HG02642 (cell line): Measurements from ENCODE around the gene EPX.

Source experiments
- ATAC-seq: cut with Tn5 transposase; IDR thresholded peaks from one replicate; pipeline ENCODE4 v1.9.1; 2021; ENCODE audit warnings: mild to moderate bottlenecking; ENCODE audit not compliant: unreplicated experiment, poor library complexity

Gene EPX

GRCh38 chr17:58184308-58184985 lies 8.1 kb upstream of the EPX start:
- ATAC-seq: no peak

DNA sequence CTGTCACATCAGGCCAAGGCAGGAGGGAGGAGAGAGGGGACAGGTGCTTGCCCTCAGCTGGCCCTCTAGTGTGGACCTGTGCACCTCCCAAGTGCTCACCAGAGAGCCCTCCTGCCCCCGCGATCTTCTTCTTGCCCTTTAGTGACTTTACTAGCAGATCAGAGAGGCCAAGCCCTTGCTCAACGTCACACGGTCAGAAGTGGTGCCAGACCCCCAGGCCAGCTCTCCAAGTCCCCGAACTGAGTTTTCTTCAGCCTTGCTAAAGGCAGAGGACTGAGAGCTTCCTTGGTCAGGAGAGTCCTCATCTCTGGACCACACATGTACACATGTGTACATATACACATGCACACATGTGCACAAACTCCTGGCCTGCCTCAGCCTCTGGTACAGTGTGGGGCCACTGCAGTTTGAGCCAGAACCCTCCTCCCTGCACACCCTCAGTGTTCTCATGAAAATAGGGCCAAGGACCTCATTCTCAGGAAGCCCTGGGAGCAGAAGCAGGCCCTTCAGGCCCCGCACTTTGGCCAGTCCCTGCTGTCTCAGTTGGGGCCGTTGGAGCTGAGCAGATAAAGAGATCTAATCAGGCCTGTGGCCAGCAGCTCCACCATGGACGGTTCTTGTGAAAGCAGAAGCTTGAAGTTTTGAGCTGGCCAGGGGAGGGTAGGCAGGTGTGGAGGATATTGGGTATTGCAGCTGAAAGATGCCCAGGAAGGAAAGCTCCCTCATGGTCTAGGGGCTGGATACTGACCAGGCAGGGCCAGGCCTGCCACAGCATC lies 7.4 kb upstream of the EPX start:
- no peak for ATAC-seq

DNA sequence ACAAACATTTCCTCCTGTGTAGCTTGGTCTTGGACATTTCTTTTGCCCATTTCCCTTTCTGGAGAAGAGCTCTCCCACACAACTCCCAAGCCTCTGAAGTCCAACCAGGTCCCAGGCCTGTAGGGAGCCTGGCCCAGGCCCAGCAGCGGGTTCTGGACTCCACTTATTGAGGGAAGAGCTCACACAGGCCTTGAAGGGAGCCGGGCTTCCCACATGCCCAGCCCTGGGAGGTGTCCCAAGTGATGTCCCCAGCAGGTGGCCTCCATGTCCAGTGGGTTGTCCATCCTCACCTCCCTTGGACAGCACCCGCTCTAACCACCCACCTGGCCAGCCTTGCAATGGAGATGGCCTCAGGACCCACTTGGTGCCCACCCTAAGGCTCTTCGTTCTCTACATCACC lies 5.9 kb upstream of the EPX start:
- ATAC-seq: no peak

GRCh38 chr17:58187063-58187462 lies 5.5 kb upstream of the EPX start:
- no peak for ATAC-seq

- no peak for ATAC-seq
Measured at GRCh38 chr17:58187675-58188074, 4.9 kb upstream of the EPX start.

DNA sequence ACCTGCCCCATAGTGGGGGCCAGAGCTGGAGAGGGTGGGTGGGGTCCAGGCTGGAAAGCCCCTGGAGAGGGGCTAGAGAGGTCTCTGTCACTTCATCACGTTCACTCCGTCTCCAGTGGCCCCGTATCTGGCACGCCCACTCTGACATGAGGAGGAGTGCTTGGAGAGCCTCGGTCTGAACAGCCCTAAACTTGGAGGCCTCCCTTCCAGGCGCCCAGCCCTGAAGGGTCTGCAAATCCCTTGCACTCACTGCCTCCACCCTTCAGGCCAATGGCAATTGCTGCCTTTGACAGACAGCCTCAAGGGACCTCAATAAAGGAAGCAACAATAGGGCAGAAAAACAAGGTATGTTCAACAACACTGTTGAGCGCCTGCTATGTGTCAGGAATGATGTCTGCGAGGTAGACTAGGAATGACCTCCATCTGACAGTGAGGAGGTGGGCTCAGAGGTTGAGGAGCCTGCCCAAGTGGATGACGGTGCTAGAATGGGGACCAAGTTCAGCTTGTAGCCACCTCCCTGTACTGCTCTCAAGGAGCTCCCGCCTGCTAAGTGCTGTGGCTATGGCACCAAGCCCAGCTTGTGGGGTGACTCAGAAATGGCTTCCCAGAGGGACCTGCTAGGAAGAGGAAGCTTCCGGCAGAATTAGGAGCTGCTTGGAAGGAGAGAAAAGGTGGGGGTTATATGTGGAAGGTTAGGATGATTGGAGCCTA lies 2.9 kb upstream of the EPX start:
- ATAC-seq: no peak

DNA sequence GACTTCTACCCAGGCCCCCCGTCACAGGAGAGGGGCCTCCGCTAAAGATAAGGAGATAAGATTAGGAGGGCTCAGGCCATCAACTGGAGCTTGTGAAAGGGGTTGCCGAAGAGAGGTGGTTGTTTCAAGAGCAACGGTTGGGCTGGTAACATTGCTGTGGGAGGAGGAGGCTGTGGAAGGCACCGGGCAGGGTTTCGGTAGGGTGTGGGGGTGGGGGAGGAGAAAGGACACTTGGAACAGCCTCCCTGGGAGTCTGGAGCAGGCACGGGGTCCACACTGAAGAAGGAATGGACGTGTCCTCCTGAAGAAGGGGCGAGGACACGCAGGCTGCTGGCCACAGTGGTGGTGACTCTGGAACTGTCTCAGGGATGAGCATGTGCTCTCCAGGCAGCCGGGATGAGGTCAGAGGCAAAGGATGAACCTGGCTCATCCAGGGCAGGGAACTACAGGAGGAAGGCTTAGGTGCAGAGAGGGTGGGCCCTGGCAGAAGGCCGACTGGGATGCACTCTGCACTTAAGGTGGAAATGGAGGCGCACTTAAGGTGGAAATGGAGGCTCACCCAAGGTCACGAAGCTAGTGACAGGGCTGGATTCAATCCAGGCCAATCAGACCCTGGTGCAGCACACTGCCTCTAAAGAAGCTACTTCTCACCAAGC lies 1.2 kb upstream of the EPX start:
- ATAC-seq: no peak

DNA sequence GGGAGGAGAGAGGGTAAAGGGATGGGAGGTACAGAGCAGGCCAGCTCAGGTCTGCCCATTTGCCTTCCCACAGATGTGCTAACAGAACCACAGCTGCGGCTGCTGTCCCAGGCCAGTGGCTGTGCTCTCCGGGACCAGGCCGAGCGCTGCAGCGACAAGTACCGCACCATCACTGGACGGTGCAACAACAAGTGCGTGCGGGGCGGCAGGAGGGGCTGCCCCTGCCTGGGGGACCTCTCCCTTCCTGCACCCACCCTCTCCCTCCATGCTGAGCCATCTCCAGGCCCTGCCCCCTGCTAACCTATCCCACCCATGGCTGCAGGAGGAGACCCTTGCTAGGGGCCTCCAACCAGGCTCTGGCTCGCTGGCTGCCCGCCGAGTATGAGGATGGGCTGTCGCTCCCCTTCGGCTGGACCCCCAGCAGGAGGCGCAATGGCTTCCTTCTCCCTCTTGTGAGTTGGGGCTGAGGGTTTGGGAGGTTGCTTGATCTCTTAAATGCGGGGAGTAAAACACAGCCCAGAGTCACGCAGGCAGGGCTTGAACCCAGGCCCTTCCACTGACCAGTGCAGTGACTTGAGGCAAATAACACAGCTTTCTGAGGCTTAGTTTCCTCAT lies 1.2 kb downstream of the EPX start:
- ATAC-seq: no peak

DNA sequence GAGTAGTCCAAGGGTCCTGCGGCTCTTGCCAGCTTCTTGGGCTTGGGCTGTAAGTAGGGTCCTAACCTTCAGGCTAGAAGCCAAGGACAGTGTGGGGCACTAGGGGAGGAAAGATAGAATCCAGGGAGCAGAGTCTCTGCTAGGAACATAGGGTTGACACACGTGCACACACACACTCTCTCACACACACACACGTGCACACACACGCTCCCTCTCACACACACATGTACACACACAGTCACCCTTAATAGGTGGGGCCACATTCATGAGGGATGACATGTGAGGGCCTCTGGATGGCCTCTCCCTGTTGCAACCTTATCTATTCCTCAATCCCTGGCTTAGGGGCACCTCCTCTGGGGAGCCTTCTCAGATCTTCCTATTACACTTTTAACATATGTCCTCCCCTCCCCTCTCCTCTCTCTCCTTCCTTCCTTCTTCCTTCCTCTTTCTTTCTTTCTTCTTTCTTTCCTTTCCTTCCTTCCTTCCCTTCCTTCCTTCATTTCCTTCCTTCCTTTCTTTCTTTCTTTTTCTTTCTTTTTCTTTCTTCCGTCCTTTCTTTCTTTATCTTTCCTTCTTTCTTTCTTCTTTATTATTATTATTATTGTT lies 3.1 kb downstream of the EPX start:
- no peak for ATAC-seq

DNA sequence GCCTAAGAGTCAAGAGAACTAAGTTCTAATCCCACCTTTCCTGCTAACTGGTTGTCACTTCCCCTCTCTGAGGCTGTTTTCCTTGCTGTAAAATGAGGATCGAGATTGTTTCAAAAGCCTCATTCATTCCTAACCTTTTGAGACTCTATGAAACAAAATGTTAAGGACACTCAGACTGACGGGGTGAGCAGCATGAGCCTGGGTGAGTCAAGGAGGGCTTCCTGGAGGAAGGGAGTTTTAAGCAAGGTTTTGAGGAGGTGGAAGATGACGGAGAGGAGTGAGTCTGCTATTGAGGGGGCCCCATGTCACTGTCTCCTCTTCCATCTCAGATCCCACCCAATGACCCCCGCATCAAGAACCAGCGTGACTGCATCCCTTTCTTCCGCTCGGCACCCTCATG lies 4.1 kb downstream of the EPX start:
- ATAC-seq: no peak

- peak; percentile 50 for ATAC-seq
Measured at GRCh38 chr17:58200024-58200633, 7.6 kb downstream of the EPX start.

GRCh38 chr17:58202859-58203258 lies 10.3 kb downstream of the EPX start:
- ATAC-seq: no peak

DNA sequence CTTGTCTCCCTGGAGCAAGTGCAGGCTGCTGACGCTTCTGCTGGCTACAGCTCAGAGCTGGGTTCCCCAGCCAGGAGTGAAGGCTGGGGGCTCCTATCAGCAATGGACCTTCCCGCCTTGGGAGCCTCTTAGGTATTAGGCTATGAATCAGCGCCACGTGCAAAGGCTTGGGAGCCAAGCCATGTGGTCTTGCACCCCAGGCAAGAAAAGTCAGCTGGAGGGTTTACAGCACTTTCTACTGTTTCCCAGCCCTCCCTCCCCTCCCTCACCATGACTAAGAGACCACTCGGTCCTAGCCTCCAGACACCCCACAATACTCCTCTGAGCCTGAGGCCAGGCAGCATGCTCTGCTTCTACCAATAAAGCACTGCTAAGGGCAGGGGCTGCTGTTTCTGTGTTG lies 12.3 kb downstream of the EPX start:
- no peak for ATAC-seq

GRCh38 chr17:58205936-58206335 lies 13.4 kb downstream of the EPX start:
- ATAC-seq: no peak

GRCh38 chr17:58207451-58207850 lies 14.9 kb downstream of the EPX start:
- ATAC-seq: no peak

- ATAC-seq: no peak
Measured at GRCh38 chr17:58208344-58208743, 15.8 kb downstream of the EPX start.

DNA sequence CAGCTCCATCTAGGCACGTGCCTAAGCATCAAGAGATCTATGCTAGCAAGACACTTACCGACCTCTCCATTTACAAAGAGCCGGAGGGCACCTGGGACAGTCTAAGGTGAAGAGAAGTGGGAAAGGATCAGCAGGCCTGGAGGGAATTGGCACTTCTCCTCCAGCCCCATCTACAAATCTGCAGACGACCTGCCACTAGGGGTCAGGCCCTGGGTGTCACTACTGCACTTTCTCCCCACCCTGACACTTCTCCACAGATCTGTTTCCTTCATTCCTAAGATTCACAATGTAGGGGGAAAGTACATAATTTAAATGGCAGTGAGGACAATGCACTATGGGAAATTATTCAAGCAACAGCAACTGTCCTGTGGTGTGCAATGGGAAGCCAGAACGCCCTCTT lies 18.4 kb downstream of the EPX start:
- no peak for ATAC-seq

DNA sequence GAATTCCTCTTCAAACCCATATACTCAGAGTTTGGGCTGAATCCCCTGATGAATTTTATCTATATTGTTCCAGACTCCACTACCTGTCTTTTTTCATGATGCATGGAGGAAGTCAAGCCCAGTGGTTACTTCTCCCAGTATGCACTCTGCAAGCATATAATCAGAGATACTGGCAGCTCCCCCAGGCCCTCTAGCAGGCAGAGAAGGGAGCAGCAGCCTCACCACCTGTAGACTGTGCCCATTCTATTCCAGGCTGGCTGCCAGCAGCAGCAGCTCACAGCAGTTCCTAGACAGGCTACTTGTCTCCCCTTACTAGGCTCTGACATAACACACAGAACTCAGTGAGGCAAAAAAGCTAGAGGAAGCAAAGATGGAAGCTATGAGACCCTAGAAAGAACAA lies 23.2 kb downstream of the EPX start:
- ATAC-seq: no peak

DNA sequence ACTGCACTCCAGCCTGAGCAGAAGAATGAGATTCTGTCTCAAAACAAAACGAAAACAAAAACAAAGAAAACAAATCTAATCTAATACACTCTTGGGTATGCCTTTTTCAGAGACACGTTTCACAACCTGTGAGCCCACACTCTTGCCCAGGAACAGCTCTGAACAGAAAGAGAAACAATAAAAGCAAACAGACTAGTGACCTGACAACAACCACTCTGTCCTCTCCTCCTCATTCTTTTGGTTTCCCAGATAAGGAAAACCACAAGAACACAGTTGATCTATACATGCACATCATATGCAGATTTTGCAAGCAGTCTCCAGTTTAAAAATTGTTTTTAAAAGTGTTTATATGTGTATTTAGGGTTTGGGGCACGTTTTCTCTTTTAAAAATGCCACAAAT lies 25.2 kb downstream of the EPX start:
- no peak for ATAC-seq
